ENCODE measurements around the gene CDKAL1. TPM values are rescaled to one million over a fixed set of nuclear protein-coding genes. Genes with fewer than 3 reads are reported as not detected.

The CDKAL1 gene
- total and polyA plus RNA-seq, 10 of the 15 experiments (the other 5 are each of a cell fraction or from before 2014, with no cell fraction given): 10.7 to 26.9 (median 17.3) TPM

DNA sequence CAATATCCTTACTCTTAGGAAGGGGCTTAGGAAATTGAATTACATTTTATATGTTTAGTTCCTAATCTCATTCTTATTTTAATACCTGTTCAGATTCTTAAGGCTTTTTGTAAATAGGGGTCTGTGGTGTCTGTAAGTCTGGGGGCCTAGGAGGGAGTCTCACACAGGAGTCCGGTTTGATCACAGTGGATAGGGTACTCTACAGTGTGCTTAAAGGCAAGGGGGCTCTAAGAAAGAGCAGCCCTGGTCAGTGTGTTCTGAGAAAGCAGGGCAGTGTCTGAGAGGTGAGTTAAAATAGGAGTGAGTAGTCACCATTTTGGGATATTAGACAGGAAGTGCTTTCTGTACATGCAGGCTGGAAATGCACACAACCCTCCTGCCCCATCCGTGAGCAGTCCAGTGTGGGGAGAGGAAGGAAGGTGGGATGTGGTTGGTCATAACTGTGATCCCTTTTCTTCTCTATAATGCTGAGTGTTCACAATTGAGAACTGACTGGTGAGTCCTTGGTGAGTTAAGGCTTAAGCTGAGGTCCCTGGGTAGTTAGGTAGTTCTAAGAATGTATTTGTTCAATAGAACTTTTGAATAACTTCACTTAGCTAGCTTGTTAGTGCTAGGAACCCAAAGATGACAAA is 50.0 kb downstream of the CDKAL1 start (continued):
- TF ChIP-seq SREBF1 (IDR thresholded peaks at IDR 0.05; ENCODE audit: low read length): no peak

DNA sequence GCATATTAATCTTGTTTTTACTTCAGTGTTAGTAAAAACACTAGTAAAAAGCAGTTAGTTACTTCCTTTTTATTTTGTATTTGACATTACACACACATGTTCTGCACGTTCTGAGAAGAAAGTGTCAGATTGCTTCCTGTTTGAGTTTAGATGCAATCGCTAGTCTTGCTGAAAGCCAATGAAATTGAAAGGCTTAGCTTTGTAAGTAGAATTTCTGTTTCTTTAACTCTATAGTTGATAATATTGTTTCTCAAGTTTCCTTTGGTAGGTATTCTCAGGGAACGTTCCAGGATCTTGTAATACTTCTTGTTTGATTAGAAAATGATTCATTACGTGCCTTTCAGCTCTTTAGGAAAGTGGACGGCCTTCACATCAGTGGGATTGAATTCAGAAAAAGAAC is 55.0 kb downstream of the CDKAL1 start:
- Histone ChIP-seq H3K9ac (ENCODE audit: control insufficient read depth, insufficient read depth, low read length) (no peak overlapping the region), H3K9me3 (replicated peaks; ENCODE audit: control insufficient read depth, insufficient read depth, low read length) (no peaks in the 10 kb centered on the region; the same call in 1 of the 3 replicates), H2AFZ (ENCODE audit: control insufficient read depth, low read depth, low read length) (no peak overlapping the region), H3K4me1 (ENCODE audit: control insufficient read depth, insufficient read depth, low read length) (no peaks in the 10 kb centered on the region), H4K20me1 (ENCODE audit: control insufficient read depth, insufficient read depth) (no peaks in the 10 kb centered on the region), H3K36me3 (ENCODE audit: control insufficient read depth in 2 of 2, insufficient read depth in 2 of 2, low read length in 1 of 2) (peaks cover 0 to 3% of the 10 kb centered on the region in 2 experiments; a peak in 2 of 4 replicates), H3K4me3 (no peak overlapping the region), H3K79me2 (ENCODE audit: control insufficient read depth, insufficient read depth, low read length) (no peaks in the 10 kb centered on the region), H3K4me2 (ENCODE audit: control insufficient read depth, insufficient read depth) (no peak overlapping the region), H3K27ac (ENCODE audit: control insufficient read depth, insufficient read depth) (no peak overlapping the region), H3K27me3 (replicated peaks in 1 of 2; ENCODE audit: control insufficient read depth in 2 of 2, insufficient read depth in 2 of 2, low read length in 1 of 2) (no peaks in the 10 kb centered on the region)
- ChIA-PET RAD21 (ENCODE audit: unreplicated experiment) (no interaction called here), POLR2A (no interaction called here), CTCF (interaction anchor here (1.1 to 1.7 kb wide), 2 partner anchors 11 to 14 kb away, joined by 3 to 6 read pairs; no protein-coding TSS in a partner anchor), SMC1A (ENCODE audit: uncharacterized antibody, unreplicated experiment) (interaction anchor here (0.6 to 3.0 kb wide), 2 partner anchors 15 to 189 kb away, joined by 3 to 14 read pairs; no protein-coding TSS in a partner anchor)
- no peak for DNase-seq (ENCODE audit: low read depth, low spot score)
- WGBS (ENCODE audit: insufficient coverage, insufficient replicate concordance, low lambda C conversion rate, missing lambda C conversion rate): 70% methylated on average over 5 of the region's 5 CpGs
- intact Hi-C loops (cut with micrococcal nuclease; ENCODE audit: unreplicated experiment) (no loop called here), in situ Hi-C loops (cut with MboI) (no loop called here)
- no peak for ATAC-seq
- BruUV-seq (replicated peaks): no TSS peak
- no peak for FAIRE-seq
- no peak for TF ChIP-seq ZZZ3 (IDR thresholded peaks at IDR 0.05; ENCODE audit: control insufficient read depth, insufficient read length, low read depth)
- TF ChIP-seq, protein P1, sequence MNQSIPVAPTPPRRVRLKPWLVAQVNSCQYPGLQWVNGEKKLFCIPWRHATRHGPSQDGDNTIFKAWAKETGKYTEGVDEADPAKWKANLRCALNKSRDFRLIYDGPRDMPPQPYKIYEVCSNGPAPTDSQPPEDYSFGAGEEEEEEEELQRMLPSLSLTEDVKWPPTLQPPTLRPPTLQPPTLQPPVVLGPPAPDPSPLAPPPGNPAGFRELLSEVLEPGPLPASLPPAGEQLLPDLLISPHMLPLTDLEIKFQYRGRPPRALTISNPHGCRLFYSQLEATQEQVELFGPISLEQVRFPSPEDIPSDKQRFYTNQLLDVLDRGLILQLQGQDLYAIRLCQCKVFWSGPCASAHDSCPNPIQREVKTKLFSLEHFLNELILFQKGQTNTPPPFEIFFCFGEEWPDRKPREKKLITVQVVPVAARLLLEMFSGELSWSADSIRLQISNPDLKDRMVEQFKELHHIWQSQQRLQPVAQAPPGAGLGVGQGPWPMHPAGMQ (IDR thresholded peaks at IDR 0.05; ENCODE audit: borderline replicate concordance): no peak
- TF ChIP-seq KAT2A (conservative IDR thresholded peaks at IDR 0.05; ENCODE audit: control insufficient read depth, low read depth, low read length): no peak
- no peak for TF ChIP-seq PAX5 (IDR thresholded peaks at IDR 0.05; ENCODE audit: borderline replicate concordance, low read depth, low read length)
- TF ChIP-seq PAX8 (IDR thresholded peaks at IDR 0.05): no peak
- TF ChIP-seq TCF7 (IDR thresholded peaks at IDR 0.05; ENCODE audit: borderline replicate concordance): no peak
- TF ChIP-seq MXI1 (IDR thresholded peaks at IDR 0.05; ENCODE audit: low read depth, low read length): no peak
- TF ChIP-seq NFYA (IDR thresholded peaks at IDR 0.05; ENCODE audit: borderline replicate concordance, low read depth, low read length): no peak
- TF ChIP-seq POLR2A (IDR thresholded peaks at IDR 0.05; ENCODE audit: low read depth, low read length): no peak
- no peak for TF ChIP-seq POU2F2 (IDR thresholded peaks at IDR 0.05; ENCODE audit: borderline replicate concordance, low read depth, low read length)
- no peak for TF ChIP-seq NFXL1 (IDR thresholded peaks at IDR 0.05; ENCODE audit: borderline replicate concordance)
- TF ChIP-seq, protein P2, sequence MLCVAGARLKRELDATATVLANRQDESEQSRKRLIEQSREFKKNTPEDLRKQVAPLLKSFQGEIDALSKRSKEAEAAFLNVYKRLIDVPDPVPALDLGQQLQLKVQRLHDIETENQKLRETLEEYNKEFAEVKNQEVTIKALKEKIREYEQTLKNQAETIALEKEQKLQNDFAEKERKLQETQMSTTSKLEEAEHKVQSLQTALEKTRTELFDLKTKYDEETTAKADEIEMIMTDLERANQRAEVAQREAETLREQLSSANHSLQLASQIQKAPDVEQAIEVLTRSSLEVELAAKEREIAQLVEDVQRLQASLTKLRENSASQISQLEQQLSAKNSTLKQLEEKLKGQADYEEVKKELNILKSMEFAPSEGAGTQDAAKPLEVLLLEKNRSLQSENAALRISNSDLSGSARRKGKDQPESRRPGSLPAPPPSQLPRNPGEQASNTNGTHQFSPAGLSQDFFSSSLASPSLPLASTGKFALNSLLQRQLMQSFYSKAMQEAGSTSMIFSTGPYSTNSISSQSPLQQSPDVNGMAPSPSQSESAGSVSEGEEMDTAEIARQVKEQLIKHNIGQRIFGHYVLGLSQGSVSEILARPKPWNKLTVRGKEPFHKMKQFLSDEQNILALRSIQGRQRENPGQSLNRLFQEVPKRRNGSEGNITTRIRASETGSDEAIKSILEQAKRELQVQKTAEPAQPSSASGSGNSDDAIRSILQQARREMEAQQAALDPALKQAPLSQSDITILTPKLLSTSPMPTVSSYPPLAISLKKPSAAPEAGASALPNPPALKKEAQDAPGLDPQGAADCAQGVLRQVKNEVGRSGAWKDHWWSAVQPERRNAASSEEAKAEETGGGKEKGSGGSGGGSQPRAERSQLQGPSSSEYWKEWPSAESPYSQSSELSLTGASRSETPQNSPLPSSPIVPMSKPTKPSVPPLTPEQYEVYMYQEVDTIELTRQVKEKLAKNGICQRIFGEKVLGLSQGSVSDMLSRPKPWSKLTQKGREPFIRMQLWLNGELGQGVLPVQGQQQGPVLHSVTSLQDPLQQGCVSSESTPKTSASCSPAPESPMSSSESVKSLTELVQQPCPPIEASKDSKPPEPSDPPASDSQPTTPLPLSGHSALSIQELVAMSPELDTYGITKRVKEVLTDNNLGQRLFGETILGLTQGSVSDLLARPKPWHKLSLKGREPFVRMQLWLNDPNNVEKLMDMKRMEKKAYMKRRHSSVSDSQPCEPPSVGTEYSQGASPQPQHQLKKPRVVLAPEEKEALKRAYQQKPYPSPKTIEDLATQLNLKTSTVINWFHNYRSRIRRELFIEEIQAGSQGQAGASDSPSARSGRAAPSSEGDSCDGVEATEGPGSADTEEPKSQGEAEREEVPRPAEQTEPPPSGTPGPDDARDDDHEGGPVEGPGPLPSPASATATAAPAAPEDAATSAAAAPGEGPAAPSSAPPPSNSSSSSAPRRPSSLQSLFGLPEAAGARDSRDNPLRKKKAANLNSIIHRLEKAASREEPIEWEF (IDR thresholded peaks at IDR 0.05; ENCODE audit: insufficient replicate concordance, low read depth, low read length): no peak
- no peak for TF ChIP-seq FOXM1 (IDR thresholded peaks at IDR 0.05; ENCODE audit: low read depth, low read length)
- no peak for TF ChIP-seq SP1 (IDR thresholded peaks at IDR 0.05; ENCODE audit: low read depth, low read length)
- no peak for TF ChIP-seq SRF (IDR thresholded peaks at IDR 0.05; ENCODE audit: low read depth in 2 of 2, low read length in 2 of 2)
- TF ChIP-seq TCF3 (IDR thresholded peaks at IDR 0.05; ENCODE audit: borderline replicate concordance, insufficient read depth, low read depth, low read length): no peak
- TF ChIP-seq RUNX3 (IDR thresholded peaks at IDR 0.05; ENCODE audit: low read length): no peak
- TF ChIP-seq GABPA (IDR thresholded peaks at IDR 0.05; ENCODE audit: low read depth): no peak
